ENCODE data around the gene MAFB.
A peak's percentile ranks its signal among the peaks of the same experiment; 100 is the strongest.

The MAFB gene

DNA sequence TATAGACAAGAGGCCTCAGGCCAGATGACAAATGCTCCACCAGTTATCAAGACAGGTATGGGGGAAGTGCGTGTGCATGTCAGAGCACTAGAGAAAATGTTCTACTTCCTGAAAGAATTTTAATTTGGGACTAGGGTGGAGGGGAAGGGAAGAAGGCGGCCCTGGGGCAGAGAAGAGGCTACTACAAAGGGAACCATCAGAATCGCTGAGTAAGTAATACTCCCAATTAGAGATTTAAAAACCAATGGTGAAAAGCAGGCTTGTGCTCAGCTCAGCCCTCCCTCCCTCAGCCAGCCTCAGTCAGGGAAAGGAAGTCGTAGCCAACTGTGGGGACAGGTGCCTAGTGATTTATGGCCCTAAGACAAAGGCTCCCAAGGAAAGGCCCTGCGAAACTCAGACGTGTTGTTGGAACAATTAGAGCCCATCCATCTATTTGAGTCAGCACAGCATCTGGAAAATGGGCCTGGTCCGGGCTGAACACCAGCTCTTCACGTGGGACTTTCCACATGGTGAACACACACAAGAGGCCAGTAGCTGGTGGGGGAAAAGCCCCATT is 15.0 kb upstream of the MAFB start:
- no peak for DNase-seq (ENCODE audit: low read depth in 3 of 3, low spot score in 1 of 3)

DNA sequence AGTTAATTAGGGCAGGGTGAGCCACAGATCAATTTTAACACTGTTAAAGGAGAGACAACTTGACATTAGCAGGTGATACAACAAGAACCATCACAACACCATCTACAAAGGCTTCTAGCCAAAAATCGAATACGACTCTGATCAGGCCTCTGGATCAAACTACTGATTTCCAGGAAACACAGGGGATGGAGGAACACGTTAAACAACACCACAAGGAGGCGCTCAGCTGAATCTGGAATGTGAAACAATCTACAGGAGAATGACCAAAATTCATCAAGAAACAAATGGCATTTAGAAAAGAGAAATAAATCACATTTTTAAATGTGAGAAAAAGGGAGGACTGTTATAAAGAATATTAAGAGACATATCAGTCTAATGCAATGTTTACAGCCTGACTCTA is 13.5 kb upstream of the MAFB start:
- DNase-seq (ENCODE audit: low read depth in 3 of 3, low spot score in 1 of 3) = no peak

DNA sequence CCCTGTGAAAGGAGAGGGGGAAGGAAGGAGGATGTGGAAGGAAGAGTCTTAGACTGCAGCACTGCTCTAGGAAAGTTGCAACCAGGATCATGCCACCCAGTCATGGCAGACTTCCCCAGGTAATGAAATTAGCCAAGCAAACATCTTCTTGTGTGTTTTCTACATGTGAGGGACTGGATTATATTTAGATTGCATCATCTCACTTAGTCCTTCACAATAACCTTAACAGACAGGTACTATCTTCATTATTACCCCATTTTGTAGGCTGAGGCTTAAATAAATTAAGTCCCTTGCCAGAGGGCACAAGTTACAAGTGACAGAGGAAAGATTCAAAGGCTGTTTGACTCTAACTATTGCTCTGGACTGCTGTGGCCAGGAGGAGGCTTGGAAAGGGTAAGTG is 9.7 kb upstream of the MAFB start:
- no peak for DNase-seq (ENCODE audit: low read depth in 3 of 3, low spot score in 1 of 3)

DNA sequence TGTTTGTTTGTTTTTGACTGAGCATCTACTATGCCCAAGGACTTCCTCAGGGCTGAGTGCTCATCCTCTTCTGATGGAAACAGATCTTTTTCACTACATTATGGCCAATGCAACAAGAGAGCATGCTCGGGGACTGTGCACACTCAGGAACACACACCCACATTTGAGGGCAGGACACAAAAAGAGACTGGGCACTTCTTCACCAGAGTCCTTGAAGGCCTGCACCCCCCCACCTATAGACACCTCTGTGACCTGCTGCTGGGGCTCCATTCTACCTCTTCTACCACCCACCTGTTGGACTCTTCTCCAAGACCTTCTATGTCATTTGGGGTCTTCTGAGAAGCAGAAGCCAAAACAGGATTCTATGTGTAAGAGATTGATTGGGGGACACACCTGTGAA is 9.2 kb upstream of the MAFB start:
- no peak for DNase-seq (ENCODE audit: low read depth in 3 of 3, low spot score in 1 of 3)

- DNase-seq (ENCODE audit: low read depth in 3 of 3, low spot score in 1 of 3) = no peak
Measured at GRCh38 chr20:40697541-40697940, 8.5 kb upstream of the MAFB start.

- no peak for DNase-seq (ENCODE audit: low read depth in 3 of 3, low spot score in 1 of 3)
Measured at GRCh38 chr20:40695214-40695613, 6.2 kb upstream of the MAFB start.

GRCh38 chr20:40694246-40694645 is 5.2 kb upstream of the MAFB start:
- no peak for DNase-seq (ENCODE audit: low read depth in 3 of 3, low spot score in 1 of 3)

DNA sequence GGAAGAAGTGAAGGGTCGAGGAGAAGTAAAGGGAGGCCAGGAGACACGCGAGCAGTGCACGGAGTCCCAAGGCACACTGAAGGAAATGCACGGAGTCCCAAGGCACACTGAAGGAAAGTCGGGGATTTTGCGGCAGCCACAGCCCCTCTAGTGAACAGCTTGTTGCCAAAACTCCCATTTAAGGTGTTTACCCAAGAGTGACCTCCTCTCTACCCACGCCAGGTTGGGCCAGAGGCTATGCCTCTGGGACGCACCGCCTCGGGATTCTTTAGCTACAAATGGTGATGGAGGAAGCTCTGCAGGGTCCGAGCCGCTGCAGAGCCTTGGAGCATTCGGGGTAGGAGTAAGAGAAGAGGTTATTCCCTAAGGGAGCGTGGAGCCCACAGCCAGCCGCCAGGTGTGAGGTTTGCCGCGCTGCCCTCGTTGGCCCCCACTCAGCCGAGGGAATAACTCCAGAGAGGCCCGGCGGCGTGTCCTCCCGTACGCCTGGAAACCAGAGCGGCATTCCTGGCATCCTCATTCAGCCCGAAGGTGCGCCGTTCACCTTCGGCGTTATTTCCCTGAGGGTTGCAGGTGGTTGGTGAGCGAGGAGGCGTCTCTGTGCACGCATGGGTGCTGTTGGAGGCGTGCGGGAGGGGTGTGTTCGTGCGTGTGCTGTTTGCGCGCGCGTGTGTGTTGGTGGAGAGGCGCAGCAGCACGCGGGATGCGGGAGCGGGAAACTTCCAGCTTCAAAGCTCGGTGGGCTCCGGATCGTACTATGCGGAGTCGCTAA is 3.4 kb upstream of the MAFB start:
- DNase-seq (ENCODE audit: low read depth in 3 of 3, low spot score in 1 of 3) = no peak

DNA sequence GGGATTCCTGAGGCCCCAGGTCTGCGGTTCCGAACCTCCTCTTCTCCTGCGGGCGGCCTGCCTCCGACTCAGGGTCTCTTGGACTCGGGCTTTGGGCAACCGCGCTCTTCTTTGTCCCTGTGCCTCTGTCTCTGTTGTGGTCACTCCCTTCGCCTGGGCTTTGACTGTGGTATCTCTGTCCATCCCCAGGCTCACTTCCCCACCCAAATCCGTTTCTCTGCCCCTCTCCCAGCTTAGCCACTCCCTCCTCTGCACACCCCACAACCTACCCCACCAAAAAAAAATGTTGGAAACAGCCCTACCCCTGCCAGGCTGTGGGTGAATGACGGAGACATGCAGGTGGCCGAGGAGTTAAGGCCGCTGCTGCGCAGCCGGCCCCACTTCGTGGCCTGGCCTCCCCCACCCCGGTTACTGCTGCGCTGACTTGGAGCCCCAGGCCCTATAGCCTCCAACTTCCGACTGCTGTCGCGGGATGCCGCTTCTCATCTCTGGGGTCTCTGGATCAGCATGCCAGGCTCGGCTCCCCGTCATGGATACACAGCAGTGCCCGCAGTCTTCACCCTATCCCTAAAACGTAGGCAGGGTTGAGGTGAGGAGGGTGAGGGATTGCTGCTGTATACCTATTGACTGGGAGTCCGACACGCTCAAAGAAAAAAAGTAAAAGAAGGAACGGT is 2.7 kb upstream of the MAFB start:
- no peak for DNase-seq (ENCODE audit: low read depth in 3 of 3, low spot score in 1 of 3)

- DNase-seq (ENCODE audit: low read depth in 3 of 3, low spot score in 1 of 3) = no peak
Measured at GRCh38 chr20:40690836-40691565, 2.0 kb upstream of the MAFB start.

GRCh38 chr20:40689943-40690835 is 1.2 kb upstream of the MAFB start:
- peak in 1 of 3 donors; percentile 45 for DNase-seq (ENCODE audit: low read depth in 3 of 3, low spot score in 1 of 3)

GRCh38 chr20:40688129-40689099 is 622 bp downstream of the MAFB start:
- DNase-seq (ENCODE audit: low read depth in 3 of 3, low spot score in 1 of 3) = no peak

- DNase-seq (ENCODE audit: low read depth in 3 of 3, low spot score in 1 of 3) = no peak
Measured at GRCh38 chr20:40687384-40688128, 1.5 kb downstream of the MAFB start.

DNA sequence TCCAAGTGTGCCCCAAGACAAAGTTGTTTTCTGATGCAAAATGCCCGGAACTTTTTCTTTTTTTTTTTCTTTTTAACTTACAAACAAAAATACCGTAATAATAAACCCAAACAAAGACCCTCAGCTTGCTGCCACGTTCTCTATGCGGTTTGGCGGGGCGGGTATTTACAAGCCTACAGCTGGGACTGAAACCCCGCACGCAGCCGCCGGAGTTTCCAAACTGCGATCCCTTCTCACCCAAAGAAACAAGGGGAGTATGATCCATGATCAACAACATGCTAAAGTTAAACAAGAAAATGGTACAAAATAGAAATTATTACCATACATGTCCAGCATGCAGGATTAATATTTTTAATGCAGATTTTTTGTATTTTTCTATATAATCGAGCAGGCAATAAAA is 2.1 kb downstream of the MAFB start:
- DNase-seq (ENCODE audit: low read depth in 3 of 3, low spot score in 1 of 3) = no peak

- no peak for DNase-seq (ENCODE audit: low read depth in 3 of 3, low spot score in 1 of 3)
Measured at GRCh38 chr20:40686434-40686882, 2.6 kb downstream of the MAFB start.

GRCh38 chr20:40685349-40685748 is 3.7 kb downstream of the MAFB start:
- no peak for DNase-seq (ENCODE audit: low read depth in 3 of 3, low spot score in 1 of 3)

- DNase-seq (ENCODE audit: low read depth in 3 of 3, low spot score in 1 of 3) = no peak
Measured at GRCh38 chr20:40683894-40684268, 5.2 kb downstream of the MAFB start.

DNA sequence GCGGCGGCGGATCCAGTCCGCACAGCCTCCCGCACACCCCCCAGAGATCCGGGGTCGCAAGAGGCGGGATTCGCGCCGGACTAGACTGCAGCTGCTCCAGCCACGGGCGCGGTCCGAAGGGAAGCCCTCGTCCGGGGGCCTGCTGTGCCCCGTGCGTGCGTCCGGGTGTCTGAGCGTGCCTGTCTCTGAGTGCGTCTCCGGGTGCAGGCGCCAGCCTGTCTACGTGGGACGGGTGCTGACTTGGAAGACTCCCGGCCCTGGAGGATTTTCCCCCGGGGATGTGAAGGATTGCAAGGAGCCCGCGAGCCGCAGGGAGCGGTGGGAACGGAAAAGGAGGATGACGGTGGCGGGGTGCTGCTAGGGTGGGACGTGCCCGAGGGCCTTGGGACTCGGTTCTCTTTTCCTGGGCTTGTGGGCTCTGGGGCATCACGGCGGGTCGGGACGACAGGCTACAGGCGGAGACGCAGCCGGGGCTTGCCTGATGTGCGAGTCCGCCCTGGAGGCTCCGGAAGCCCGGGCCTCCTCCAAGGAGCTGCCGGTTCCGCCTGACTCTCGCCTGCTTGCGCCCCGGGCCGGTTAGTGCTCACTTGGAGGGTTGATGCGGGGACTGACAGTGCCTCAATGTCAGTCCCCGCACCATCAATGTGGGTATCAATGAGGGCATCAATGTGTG is 5.7 kb downstream of the MAFB start:
- DNase-seq (ENCODE audit: low read depth in 3 of 3, low spot score in 1 of 3) = no peak

Data from stimulated activated CD4-positive, alpha-beta T cell treated with anti-CD3 and anti-CD28 coated beads, TNF-alpha, amount 100 ng/mL, for 1 hour (primary cell).